ENCODE results near the gene ARHGAP29. TPM values are rescaled to one million over a fixed set of nuclear protein-coding genes. Genes with fewer than 3 reads are reported as not detected.

The ARHGAP29 gene
- total RNA-seq, 1 donor from 2014 or later, result 19.9 TPM

DNA sequence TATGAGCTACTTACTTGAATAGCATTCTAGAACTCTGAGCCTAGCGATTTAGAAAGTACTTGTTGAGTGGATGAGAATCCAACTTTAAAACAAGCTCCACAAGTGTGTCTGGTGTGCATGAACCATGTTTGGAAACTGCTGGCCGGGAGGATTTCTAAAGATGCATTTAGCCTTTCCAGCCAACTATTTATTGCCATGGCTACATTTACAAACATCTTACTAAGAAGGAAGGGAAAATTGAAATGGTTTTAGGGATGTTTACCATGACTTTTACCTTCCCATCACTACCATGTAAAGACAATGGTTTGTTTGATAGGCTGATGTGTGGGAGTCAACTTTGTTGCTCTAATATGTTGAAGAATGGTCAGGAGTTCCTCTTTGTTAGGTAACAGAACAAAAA is 37.7 kb upstream of the ARHGAP29 start:
- no peak for DNase-seq (ENCODE audit: low read depth)
- Histone ChIP-seq H2AFZ (ENCODE audit: low read depth, low read length) (no peak overlapping the region), H4K20me1 (ENCODE audit: insufficient read depth, low read length) (no peaks in the 10 kb centered on the region), H3K9ac (ENCODE audit: low read length) (no peak overlapping the region), H3K4me2 (ENCODE audit: low read length) (no peak overlapping the region), H3K27ac (ENCODE audit: low read depth, low read length) (no peak overlapping the region), H3K79me2 (ENCODE audit: insufficient read depth, low read length) (no peaks in the 10 kb centered on the region), H3K4me3 (ENCODE audit: insufficient read depth, low read depth, low read length) (no peak overlapping the region), H3K9me3 (ENCODE audit: insufficient read depth, low read depth, low read length) (no peaks in the 10 kb centered on the region), H3K27me3 (ENCODE audit: insufficient read depth, low read length) (no peaks in the 10 kb centered on the region), H3K4me1 (ENCODE audit: insufficient read depth, low read length) (peaks cover 30% of the 10 kb centered on the region), H3K36me3 (ENCODE audit: insufficient read depth, low read length) (no peaks in the 10 kb centered on the region)
- no peak for FAIRE-seq
- Mint-ChIP-seq H3K27me3 (ENCODE audit: low read depth, unreplicated experiment) (peaks cover 3% of the 10 kb centered on the region), H3K27ac (ENCODE audit: unreplicated experiment) (no peak overlapping the region), H3K4me1 (ENCODE audit: low read depth, unreplicated experiment) (peaks cover 14% of the 10 kb centered on the region), H3K36me3 (ENCODE audit: low read depth, unreplicated experiment) (no peaks in the 10 kb centered on the region), H3K9me3 (ENCODE audit: unreplicated experiment) (no peaks in the 10 kb centered on the region), H3K4me3 (ENCODE audit: unreplicated experiment) (no peak overlapping the region)
- no peak for TF ChIP-seq EZH2 (IDR thresholded peaks at IDR 0.05; ENCODE audit: insufficient read depth, low read length)
- TF ChIP-seq, protein P1, sequence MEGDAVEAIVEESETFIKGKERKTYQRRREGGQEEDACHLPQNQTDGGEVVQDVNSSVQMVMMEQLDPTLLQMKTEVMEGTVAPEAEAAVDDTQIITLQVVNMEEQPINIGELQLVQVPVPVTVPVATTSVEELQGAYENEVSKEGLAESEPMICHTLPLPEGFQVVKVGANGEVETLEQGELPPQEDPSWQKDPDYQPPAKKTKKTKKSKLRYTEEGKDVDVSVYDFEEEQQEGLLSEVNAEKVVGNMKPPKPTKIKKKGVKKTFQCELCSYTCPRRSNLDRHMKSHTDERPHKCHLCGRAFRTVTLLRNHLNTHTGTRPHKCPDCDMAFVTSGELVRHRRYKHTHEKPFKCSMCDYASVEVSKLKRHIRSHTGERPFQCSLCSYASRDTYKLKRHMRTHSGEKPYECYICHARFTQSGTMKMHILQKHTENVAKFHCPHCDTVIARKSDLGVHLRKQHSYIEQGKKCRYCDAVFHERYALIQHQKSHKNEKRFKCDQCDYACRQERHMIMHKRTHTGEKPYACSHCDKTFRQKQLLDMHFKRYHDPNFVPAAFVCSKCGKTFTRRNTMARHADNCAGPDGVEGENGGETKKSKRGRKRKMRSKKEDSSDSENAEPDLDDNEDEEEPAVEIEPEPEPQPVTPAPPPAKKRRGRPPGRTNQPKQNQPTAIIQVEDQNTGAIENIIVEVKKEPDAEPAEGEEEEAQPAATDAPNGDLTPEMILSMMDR (IDR thresholded peaks at IDR 0.05; ENCODE audit: insufficient read depth, low read depth, low read length), result no peak

DNA sequence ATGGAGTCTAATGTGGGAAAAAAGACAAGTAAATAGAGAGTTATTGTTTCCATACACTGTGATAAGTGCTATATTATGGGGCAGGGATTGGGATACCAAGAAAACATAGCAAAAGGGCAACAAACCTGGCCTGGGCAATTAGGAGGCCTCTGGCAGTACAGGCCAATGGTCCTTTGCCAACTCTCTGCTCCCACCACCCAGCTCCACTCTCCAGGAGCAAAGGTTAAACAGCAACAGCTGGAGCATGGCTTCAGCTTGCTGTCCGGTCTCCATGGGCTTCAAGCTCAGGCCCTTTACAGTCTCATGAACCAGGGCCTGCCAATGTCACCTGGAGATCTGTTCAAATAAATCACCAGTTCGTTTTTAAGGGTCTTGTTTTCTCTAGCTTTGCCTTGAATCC is 37.2 kb upstream of the ARHGAP29 start:
- H3K36me3 ChIP-seq (ENCODE audit: insufficient read depth, low read length), result no peaks in the 10 kb centered on the region
- DNase-seq (ENCODE audit: low read depth), result no peak
- H3K9me3 ChIP-seq (ENCODE audit: insufficient read depth, low read depth, low read length), result no peaks in the 10 kb centered on the region
- no peak overlapping the region for H3K27ac Mint-ChIP-seq (ENCODE audit: unreplicated experiment)
- no peaks in the 10 kb centered on the region for H3K27me3 ChIP-seq (ENCODE audit: insufficient read depth, low read length)
- TF ChIP-seq, protein P1 (IDR thresholded peaks at IDR 0.05; ENCODE audit: insufficient read depth, low read depth, low read length), result no peak
- TF ChIP-seq EZH2 (IDR thresholded peaks at IDR 0.05; ENCODE audit: insufficient read depth, low read length), result no peak
- no peak overlapping the region for H3K9ac ChIP-seq (ENCODE audit: low read length)
- peaks cover 14% of the 10 kb centered on the region for H3K4me1 Mint-ChIP-seq (ENCODE audit: low read depth, unreplicated experiment)
- H3K79me2 ChIP-seq (ENCODE audit: insufficient read depth, low read length), result no peaks in the 10 kb centered on the region
- H3K4me2 ChIP-seq (ENCODE audit: low read length), result no peak overlapping the region
- no peak overlapping the region for H3K4me3 ChIP-seq (ENCODE audit: insufficient read depth, low read depth, low read length)
- H3K9me3 Mint-ChIP-seq (ENCODE audit: unreplicated experiment), result no peaks in the 10 kb centered on the region
- peaks cover 32% of the 10 kb centered on the region for H3K4me1 ChIP-seq (ENCODE audit: insufficient read depth, low read length)
- H3K27ac ChIP-seq (ENCODE audit: low read depth, low read length), result no peak overlapping the region
- H3K27me3 Mint-ChIP-seq (ENCODE audit: low read depth, unreplicated experiment), result peaks cover 3% of the 10 kb centered on the region
- no peak overlapping the region for H2AFZ ChIP-seq (ENCODE audit: low read depth, low read length)
- FAIRE-seq, result no peak
- no peak overlapping the region for H3K4me3 Mint-ChIP-seq (ENCODE audit: unreplicated experiment)
- H3K36me3 Mint-ChIP-seq (ENCODE audit: low read depth, unreplicated experiment), result no peaks in the 10 kb centered on the region
- H4K20me1 ChIP-seq (ENCODE audit: insufficient read depth, low read length), result no peaks in the 10 kb centered on the region

DNA sequence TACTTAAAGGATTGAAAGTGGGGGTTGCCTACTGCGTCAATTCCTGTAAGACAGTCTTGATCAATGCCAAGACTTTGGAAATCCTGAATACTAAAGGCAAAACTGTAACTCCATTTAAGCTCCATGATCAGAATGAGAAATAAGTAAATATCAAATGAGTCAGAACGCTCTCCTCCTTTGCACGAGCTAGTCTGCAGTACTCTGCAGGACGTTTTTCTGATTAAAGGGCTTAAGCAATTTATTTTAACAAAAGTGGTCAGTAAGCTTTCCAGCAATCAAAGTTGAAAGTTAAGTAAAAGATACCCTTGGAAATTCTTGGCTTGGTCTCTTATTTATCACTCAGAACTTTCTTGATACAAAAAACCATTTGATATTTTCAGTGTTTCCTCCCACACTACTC is 35.7 kb upstream of the ARHGAP29 start:
- peaks cover 3% of the 10 kb centered on the region for H3K27me3 Mint-ChIP-seq (ENCODE audit: low read depth, unreplicated experiment)
- no peaks in the 10 kb centered on the region for H3K9me3 Mint-ChIP-seq (ENCODE audit: unreplicated experiment)
- Histone ChIP-seq H4K20me1 (ENCODE audit: insufficient read depth, low read length) (no peaks in the 10 kb centered on the region), H3K27ac (ENCODE audit: low read depth, low read length) (no peak overlapping the region), H3K36me3 (ENCODE audit: insufficient read depth, low read length) (no peaks in the 10 kb centered on the region), H2AFZ (ENCODE audit: low read depth, low read length) (no peak overlapping the region), H3K9me3 (ENCODE audit: insufficient read depth, low read depth, low read length) (no peaks in the 10 kb centered on the region), H3K4me3 (ENCODE audit: insufficient read depth, low read depth, low read length) (no peak overlapping the region), H3K79me2 (ENCODE audit: insufficient read depth, low read length) (no peaks in the 10 kb centered on the region), H3K4me1 (ENCODE audit: insufficient read depth, low read length) (peaks cover 32% of the 10 kb centered on the region), H3K9ac (ENCODE audit: low read length) (no peak overlapping the region), H3K4me2 (ENCODE audit: low read length) (no peak overlapping the region), H3K27me3 (ENCODE audit: insufficient read depth, low read length) (no peaks in the 10 kb centered on the region)
- DNase-seq (ENCODE audit: low read depth) (peak; percentile 57), FAIRE-seq (no peak)
- no peaks in the 10 kb centered on the region for H3K36me3 Mint-ChIP-seq (ENCODE audit: low read depth, unreplicated experiment)
- H3K4me3 Mint-ChIP-seq (ENCODE audit: unreplicated experiment), result no peak overlapping the region
- no peak for TF ChIP-seq EZH2 (IDR thresholded peaks at IDR 0.05; ENCODE audit: insufficient read depth, low read length)
- TF ChIP-seq, protein P1 (IDR thresholded peaks at IDR 0.05; ENCODE audit: insufficient read depth, low read depth, low read length), result no peak
- no peak overlapping the region for H3K27ac Mint-ChIP-seq (ENCODE audit: unreplicated experiment)
- peaks cover 14% of the 10 kb centered on the region for H3K4me1 Mint-ChIP-seq (ENCODE audit: low read depth, unreplicated experiment)

Data from astrocyte (in vitro differentiated cells and primary cell).